Upper lobe of left lung (tissue), 6 donors: Measurements from ENCODE around the gene CIB4. TPM values are rescaled to one million over a fixed set of nuclear protein-coding genes. Genes with fewer than 3 reads are reported as not detected.

ENCODE experiments used
- ATAC-seq, 2 donors: fragments of 200-7000 bp; cut with Tn5 transposase; one replicate each; pipeline ENCODE4 v1.9.1; 2022; ENCODE audit warnings: mild to moderate bottlenecking in 2 of 2, moderate library complexity in 2 of 2; ENCODE audit not compliant: low FRiP score in 2 of 2
- DNase-seq, 2 donors: peaks; one replicate each; pipeline ENCODE4 v3.0.0-alpha.2; 2019 to 2020
- H3K27ac ChIP-seq, 4 donors: fragments of 200-600 bp; sonication (generic); one replicate each; pipeline ENCODE4 v1.5.1; 2016 to 2019
- H3K27me3 ChIP-seq, 4 donors: fragments of 200-600 bp; sonication (generic); one replicate each; pipeline ENCODE4 v1.5.1; 2017 to 2019
- H3K36me3 ChIP-seq, 4 donors: fragments of 200-600 bp; sonication (generic); one replicate each; pipeline ENCODE4 v1.5.1; 2016 to 2019
- H3K4me1 ChIP-seq, 4 donors: fragments of 200-600 bp; sonication (generic); one replicate each; pipeline ENCODE4 v1.5.1; 2018 to 2019
- H3K4me3 ChIP-seq, 4 donors: fragments of 200-600 bp; sonication (generic); one replicate each; pipeline ENCODE4 v1.5.1; 2017 to 2019; ENCODE audit warnings: mild to moderate bottlenecking in 2 of 4, moderate library complexity in 1 of 4
- H3K9me3 ChIP-seq, 4 donors: fragments of 200-600 bp; sonication (generic); one replicate each; pipeline ENCODE4 v1.5.1; 2018 to 2019
- EP300 ChIP-seq, 4 donors: sonication (generic); formaldehyde crosslinking; IDR thresholded peaks; one replicate each; pipeline ENCODE4 v1.5.1; 2017; ENCODE audit warnings: antibody characterized with exemption in 4 of 4, control low read depth in 2 of 4
- POLR2A ChIP-seq, 4 donors: fragments of 450-650 bp; IDR thresholded peaks; one replicate each; pipeline ENCODE4 v1.5.1; 2016 to 2017; ENCODE audit warnings: antibody characterized with exemption in 4 of 4, mild to moderate bottlenecking in 2 of 4
- POLR2AphosphoS5 ChIP-seq, 2 donors: sonication (generic); formaldehyde crosslinking; IDR thresholded peaks; one replicate each; pipeline ENCODE4 v1.5.1; 2017; ENCODE audit warnings: antibody characterized with exemption in 2 of 2
- WGBS, 2 donors: methylation state at CpG; one replicate each; pipeline ENCODE4 v1.1.5; 2017 to 2018; 5-methylcytosine and 5-hydroxymethylcytosine counted together
- total RNA-seq, 6 donors: library from RNA; depleted of rRNA in 4 of 6; stranded (reverse); fragments of >200 nt in 4 of 6; gene quantifications; one replicate each; pipeline versions ENCODE4 v1.1.0 to v1.2.1, GENCODE V29; 2016 to 2021
- TF ChIP-seq, protein P1 (sequence below), 6 experiments: fragments of 450-650 bp in 4 of 6; fragments of 200-600 bp in 2 of 6; sonication (generic) in 2 of 6; IDR thresholded peaks; one replicate each; pipeline ENCODE4 v1.5.1; 2016 to 2019; ENCODE audit warnings: antibody characterized with exemption in 6 of 6
- donor health status: DM: no; HTN: no; CAD: no; lungs with moderate emphysema.
- donor health status: DM: no; HTN: yes; CAD: no; lungs with severe emphysema.

Gene CIB4
- total RNA-seq, 6 donors from 2014 or later, result not detected

DNA sequence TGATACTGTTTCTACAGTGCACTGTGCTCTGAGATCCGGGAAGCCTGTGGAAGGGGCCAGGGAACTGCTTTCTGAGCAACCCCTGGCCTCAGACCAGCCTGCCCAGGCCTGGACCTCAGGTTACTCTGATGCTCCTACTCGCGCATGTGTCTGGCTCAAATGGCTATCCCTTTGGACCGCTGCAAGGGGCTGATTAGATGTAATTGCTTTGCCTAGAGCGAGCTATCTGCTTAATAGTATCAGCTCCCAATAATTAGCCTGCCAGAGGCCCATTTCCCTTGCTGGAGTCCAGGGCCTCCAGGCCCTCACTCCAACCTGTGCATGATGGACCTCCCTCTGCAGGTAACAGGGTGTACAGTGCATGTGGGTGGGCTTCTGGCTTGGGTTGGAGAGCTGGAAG is 44.2 kb upstream of the CIB4 start:
- WGBS, 2 donors, result 83 to 97% methylated on average over 5 of the region's 5 CpGs
- H3K9me3 ChIP-seq, result no peaks in the 10 kb centered on the region
- H3K4me3 ChIP-seq, result no peak overlapping the region
- ATAC-seq, result no peak
- no peak for DNase-seq
- TF ChIP-seq POLR2AphosphoS5 (IDR thresholded peaks at IDR 0.05) (no peak), POLR2A (IDR thresholded peaks at IDR 0.05) (no peak), EP300 (IDR thresholded peaks at IDR 0.05) (no peak)
- TF ChIP-seq, protein P1, sequence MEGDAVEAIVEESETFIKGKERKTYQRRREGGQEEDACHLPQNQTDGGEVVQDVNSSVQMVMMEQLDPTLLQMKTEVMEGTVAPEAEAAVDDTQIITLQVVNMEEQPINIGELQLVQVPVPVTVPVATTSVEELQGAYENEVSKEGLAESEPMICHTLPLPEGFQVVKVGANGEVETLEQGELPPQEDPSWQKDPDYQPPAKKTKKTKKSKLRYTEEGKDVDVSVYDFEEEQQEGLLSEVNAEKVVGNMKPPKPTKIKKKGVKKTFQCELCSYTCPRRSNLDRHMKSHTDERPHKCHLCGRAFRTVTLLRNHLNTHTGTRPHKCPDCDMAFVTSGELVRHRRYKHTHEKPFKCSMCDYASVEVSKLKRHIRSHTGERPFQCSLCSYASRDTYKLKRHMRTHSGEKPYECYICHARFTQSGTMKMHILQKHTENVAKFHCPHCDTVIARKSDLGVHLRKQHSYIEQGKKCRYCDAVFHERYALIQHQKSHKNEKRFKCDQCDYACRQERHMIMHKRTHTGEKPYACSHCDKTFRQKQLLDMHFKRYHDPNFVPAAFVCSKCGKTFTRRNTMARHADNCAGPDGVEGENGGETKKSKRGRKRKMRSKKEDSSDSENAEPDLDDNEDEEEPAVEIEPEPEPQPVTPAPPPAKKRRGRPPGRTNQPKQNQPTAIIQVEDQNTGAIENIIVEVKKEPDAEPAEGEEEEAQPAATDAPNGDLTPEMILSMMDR (IDR thresholded peaks at IDR 0.05), result no peak
- H3K27me3 ChIP-seq, result no peaks in the 10 kb centered on the region
- no peaks in the 10 kb centered on the region for H3K36me3 ChIP-seq
- H3K4me1 ChIP-seq, result no peaks in the 10 kb centered on the region
- no peak overlapping the region for H3K27ac ChIP-seq

DNA sequence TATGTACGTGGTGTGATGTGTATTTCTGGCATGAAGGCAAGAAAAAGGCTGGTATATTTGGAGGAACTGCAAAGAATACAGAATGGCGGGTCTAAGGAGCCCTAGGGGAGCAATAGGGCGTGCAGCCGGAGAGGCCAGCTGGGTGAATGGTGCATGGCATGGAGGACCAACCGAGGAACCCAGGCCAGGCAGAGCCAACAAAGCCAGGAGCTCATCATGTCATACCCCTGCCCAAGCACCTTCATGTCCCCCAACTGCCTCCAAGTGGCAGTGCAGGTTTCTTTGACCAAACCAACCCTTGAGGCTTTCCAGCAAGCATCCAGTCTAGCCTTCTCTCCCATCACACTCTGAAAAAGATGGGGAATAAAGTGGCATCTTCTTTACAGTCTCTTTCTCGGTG is 42.4 kb upstream of the CIB4 start:
- Histone ChIP-seq H3K36me3 (no peaks in the 10 kb centered on the region), H3K27me3 (no peaks in the 10 kb centered on the region), H3K4me3 (no peak overlapping the region), H3K4me1 (no peaks in the 10 kb centered on the region), H3K27ac (no peak overlapping the region), H3K9me3 (no peaks in the 10 kb centered on the region)
- DNase-seq, result no peak
- TF ChIP-seq POLR2A (IDR thresholded peaks at IDR 0.05), result no peak
- TF ChIP-seq EP300 (IDR thresholded peaks at IDR 0.05), result no peak
- ATAC-seq, result no peak
- WGBS, 2 donors, result 82 to 88% methylated on average over 6 of the region's 6 CpGs

DNA sequence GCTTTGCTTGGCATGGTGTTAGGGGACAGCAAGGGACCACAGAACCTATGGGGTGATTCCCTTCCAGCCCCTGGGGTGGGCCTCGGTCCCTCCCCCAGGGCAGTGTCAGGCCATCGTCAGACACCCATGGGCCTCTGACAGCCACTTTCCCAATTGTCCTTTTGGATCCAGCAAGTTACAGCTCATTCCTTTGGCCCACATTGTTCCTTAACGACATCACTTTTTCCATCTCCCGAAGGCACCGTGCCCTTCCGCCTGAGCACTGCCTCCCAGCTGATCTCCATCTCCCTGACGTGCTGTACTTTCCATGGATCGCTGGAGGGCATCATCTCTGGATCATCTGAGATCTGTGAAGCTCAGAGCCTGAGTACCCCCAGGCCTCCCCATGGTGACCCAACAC is 41.0 kb upstream of the CIB4 start:
- H3K4me1 ChIP-seq, result no peaks in the 10 kb centered on the region
- H3K4me3 ChIP-seq, result no peak overlapping the region
- ATAC-seq, result no peak
- TF ChIP-seq POLR2AphosphoS5 (IDR thresholded peaks at IDR 0.05) (no peak), EP300 (IDR thresholded peaks at IDR 0.05) (no peak), POLR2A (IDR thresholded peaks at IDR 0.05) (no peak)
- TF ChIP-seq, protein P1 (IDR thresholded peaks at IDR 0.05), result no peak
- no peaks in the 10 kb centered on the region for H3K27me3 ChIP-seq
- WGBS, 2 donors, result 69 to 79% methylated on average over 8 of the region's 8 CpGs
- no peaks in the 10 kb centered on the region for H3K9me3 ChIP-seq
- no peak overlapping the region for H3K27ac ChIP-seq
- H3K36me3 ChIP-seq, result no peaks in the 10 kb centered on the region
- DNase-seq, result no peak

DNA sequence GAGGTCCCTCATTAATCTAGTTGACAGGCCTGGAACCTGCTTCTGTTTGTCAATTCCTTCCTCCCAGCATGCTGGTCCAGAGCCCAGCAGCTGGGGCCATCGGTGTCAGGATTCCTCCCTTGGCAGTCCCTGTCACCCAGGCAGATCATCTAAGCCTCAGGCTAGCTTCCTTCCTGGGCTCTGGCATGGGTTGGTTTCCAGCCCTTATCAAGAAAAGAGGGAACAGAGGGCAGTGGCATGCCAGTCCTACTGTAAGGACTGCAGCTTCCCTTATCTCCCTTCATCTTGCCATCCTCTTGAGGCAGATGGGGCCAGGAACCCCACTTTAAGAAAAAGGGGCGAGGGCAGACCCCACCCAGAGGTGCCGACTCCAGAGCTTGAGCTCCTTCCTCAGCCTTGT is 40.5 kb upstream of the CIB4 start:
- TF ChIP-seq POLR2A (IDR thresholded peaks at IDR 0.05), result no peak
- TF ChIP-seq, protein P1 (IDR thresholded peaks at IDR 0.05), result no peak
- Histone ChIP-seq H3K9me3 (no peaks in the 10 kb centered on the region), H3K27me3 (no peaks in the 10 kb centered on the region), H3K27ac (peak overlapping the region in 1 of 4 donors; percentile 27), H3K36me3 (no peaks in the 10 kb centered on the region), H3K4me1 (no peaks in the 10 kb centered on the region), H3K4me3 (no peak overlapping the region)
- DNase-seq (no peak), ATAC-seq (no peak)
- 63 to 77% methylated on average over 3 of the region's 3 CpGs for WGBS, 2 donors

DNA sequence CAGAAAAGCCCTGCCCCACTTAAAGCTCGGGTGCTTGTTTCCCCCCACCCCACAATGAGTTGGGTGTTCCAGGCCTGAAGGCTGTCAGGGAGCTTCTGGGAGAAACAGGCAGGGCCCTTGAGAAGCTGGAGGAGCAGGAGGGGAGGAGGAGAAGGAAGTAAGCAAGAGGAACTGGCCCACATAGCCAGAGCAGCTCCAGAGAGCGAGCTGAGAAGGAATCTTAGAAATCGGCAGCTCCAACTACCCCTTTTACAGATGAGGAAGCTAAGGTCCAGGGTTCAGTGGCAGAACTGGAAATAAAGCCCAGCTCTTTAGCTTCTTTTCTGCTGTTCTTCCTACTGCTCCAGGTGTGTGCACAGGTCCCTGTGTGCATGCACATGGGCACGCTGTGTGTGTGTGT is 38.7 kb upstream of the CIB4 start:
- H3K36me3 ChIP-seq, result no peaks in the 10 kb centered on the region
- WGBS, 2 donors, result 64 to 78% methylated on average over 4 of the region's 4 CpGs
- TF ChIP-seq POLR2A (IDR thresholded peaks at IDR 0.05) (no peak), EP300 (IDR thresholded peaks at IDR 0.05) (no peak), POLR2AphosphoS5 (IDR thresholded peaks at IDR 0.05) (no peak)
- TF ChIP-seq, protein P1 (IDR thresholded peaks at IDR 0.05), result no peak
- no peaks in the 10 kb centered on the region for H3K4me1 ChIP-seq
- no peaks in the 10 kb centered on the region for H3K27me3 ChIP-seq
- H3K4me3 ChIP-seq, result no peak overlapping the region
- no peaks in the 10 kb centered on the region for H3K9me3 ChIP-seq
- no peak overlapping the region for H3K27ac ChIP-seq
- no peak for DNase-seq
- ATAC-seq, result peak in 1 of 2 donors; percentile 71
